Esophagus muscularis mucosa (tissue), 4 donors: ENCODE measurements around the gene CRY1.

Experiments used
- EP300 ChIP-seq: sonication (generic); formaldehyde crosslinking; IDR thresholded peaks from one replicate; pipeline ENCODE4 v1.6.1; 2017; ENCODE audit warnings: antibody characterized with exemption
- POLR2A ChIP-seq: fragments of 450-650 bp; IDR thresholded peaks from one replicate; pipeline ENCODE4 v1.6.1; 2017; ENCODE audit warnings: antibody characterized with exemption, moderate library complexity, mild to moderate bottlenecking, low read depth
- POLR2AphosphoS5 ChIP-seq, 2 donors: sonication (generic); formaldehyde crosslinking; IDR thresholded peaks; one replicate each; pipeline ENCODE4 v1.6.1; 2017; ENCODE audit warnings: antibody characterized with exemption in 2 of 2
- TF ChIP-seq, protein P1 (sequence below), 3 experiments: fragments of 200-600 bp in 2 of 3; fragments of 450-650 bp in 1 of 3; sonication (generic) in 2 of 3; IDR thresholded peaks; one replicate each; pipeline ENCODE4 v1.5.1; 2017 to 2019; ENCODE audit warnings: antibody characterized with exemption in 3 of 3, mild to moderate bottlenecking in 2 of 3, moderate library complexity in 1 of 3

DNA sequence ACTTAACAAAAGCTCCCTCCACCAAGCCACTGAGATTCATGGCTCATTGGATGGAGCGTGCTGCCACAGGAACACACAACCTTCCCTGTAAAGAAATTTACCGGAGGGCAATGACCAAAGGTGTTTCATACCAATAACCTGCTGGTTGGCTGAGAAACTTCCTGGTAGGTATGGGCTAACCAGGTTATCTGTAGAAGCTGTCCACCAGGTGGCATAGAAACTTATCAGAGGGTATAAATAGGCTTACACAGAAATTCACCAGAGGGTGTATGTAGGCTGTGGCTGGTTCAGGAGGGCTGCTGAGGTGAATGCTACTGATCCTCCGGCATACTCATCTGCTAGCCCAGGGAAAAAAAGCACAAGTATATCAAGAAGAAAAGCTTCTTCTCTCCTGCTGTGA is 79.3 kb downstream of the CRY1 start:
- TF ChIP-seq, protein P1, sequence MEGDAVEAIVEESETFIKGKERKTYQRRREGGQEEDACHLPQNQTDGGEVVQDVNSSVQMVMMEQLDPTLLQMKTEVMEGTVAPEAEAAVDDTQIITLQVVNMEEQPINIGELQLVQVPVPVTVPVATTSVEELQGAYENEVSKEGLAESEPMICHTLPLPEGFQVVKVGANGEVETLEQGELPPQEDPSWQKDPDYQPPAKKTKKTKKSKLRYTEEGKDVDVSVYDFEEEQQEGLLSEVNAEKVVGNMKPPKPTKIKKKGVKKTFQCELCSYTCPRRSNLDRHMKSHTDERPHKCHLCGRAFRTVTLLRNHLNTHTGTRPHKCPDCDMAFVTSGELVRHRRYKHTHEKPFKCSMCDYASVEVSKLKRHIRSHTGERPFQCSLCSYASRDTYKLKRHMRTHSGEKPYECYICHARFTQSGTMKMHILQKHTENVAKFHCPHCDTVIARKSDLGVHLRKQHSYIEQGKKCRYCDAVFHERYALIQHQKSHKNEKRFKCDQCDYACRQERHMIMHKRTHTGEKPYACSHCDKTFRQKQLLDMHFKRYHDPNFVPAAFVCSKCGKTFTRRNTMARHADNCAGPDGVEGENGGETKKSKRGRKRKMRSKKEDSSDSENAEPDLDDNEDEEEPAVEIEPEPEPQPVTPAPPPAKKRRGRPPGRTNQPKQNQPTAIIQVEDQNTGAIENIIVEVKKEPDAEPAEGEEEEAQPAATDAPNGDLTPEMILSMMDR (IDR thresholded peaks at IDR 0.05), result no peak
- TF ChIP-seq POLR2AphosphoS5 (IDR thresholded peaks at IDR 0.05), result no peak
- TF ChIP-seq POLR2A, result no peak
- no peak for TF ChIP-seq EP300
